GM18526 (cell line): Measurements from ENCODE around the gene PRDM16.

Experiments used
- POLR2A ChIP-seq: IDR thresholded peaks from 3 replicates; pipeline ENCODE4 v1.6.1; 2011; ENCODE audit not compliant: insufficient read length; ENCODE audit errors: extremely low read depth

PRDM16 gene

GRCh38 chr1:3469104-3469848 is 400.3 kb downstream of the PRDM16 start:
- no peak for TF ChIP-seq POLR2A

- TF ChIP-seq POLR2A, result no peak
These were observed 401.0 kb downstream of the PRDM16 start for GRCh38 chr1:3469849-3470649.

- no peak for TF ChIP-seq POLR2A
These were observed 401.8 kb downstream of the PRDM16 start for GRCh38 chr1:3470650-3471355.

- no peak for TF ChIP-seq POLR2A
These were observed 402.5 kb downstream of the PRDM16 start for GRCh38 chr1:3471356-3472087.

GRCh38 chr1:3472088-3472850 is 403.3 kb downstream of the PRDM16 start:
- no peak for TF ChIP-seq POLR2A

- TF ChIP-seq POLR2A, result no peak
These were observed 403.9 kb downstream of the PRDM16 start for GRCh38 chr1:3472906-3473305.

- TF ChIP-seq POLR2A, result no peak
These were observed 404.4 kb downstream of the PRDM16 start for GRCh38 chr1:3473381-3473844.

GRCh38 chr1:3474016-3474415 is 405.0 kb downstream of the PRDM16 start:
- TF ChIP-seq POLR2A, result no peak

- TF ChIP-seq POLR2A, result no peak
These were observed 405.4 kb downstream of the PRDM16 start for GRCh38 chr1:3474421-3474820.

GRCh38 chr1:3475839-3476573 is 407.0 kb downstream of the PRDM16 start:
- TF ChIP-seq POLR2A, result no peak

- no peak for TF ChIP-seq POLR2A
These were observed 407.7 kb downstream of the PRDM16 start for GRCh38 chr1:3476666-3477065.

- TF ChIP-seq POLR2A, result no peak
These were observed 408.4 kb downstream of the PRDM16 start for GRCh38 chr1:3477241-3477995.

- no peak for TF ChIP-seq POLR2A
These were observed 409.2 kb downstream of the PRDM16 start for GRCh38 chr1:3478187-3478586.
